Activated CD4-positive, alpha-beta T cell treated with anti-CD3 and anti-CD28 coated beads for 48 hours (primary cell): ENCODE measurements around the gene HRH2.
"Not testable (repeated sequence)": the region's sequence is repeated elsewhere in the genome, so short reads cannot be mapped to it uniquely, and the experiment has no call there.

Source experiments
- DNase-seq: peaks from one replicate; pipeline ENCODE4 v3.0.0-alpha.2; 2020

HRH2 gene

GRCh38 chr5:175746851-175747250 is 89.0 kb downstream of the HRH2 start:
- DNase-seq: no peak

GRCh38 chr5:175747539-175748060 is 89.7 kb downstream of the HRH2 start:
- no peak for DNase-seq

GRCh38 chr5:175748650-175749049 is 90.8 kb downstream of the HRH2 start:
- DNase-seq: no peak

GRCh38 chr5:175749591-175749990 is 91.7 kb downstream of the HRH2 start:
- no peak for DNase-seq

GRCh38 chr5:175750511-175750931 is 92.7 kb downstream of the HRH2 start:
- DNase-seq: no peak

GRCh38 chr5:175751369-175751768 is 93.5 kb downstream of the HRH2 start:
- no peak for DNase-seq

- no peak for DNase-seq
Observed at GRCh38 chr5:175752826-175753535, 95.1 kb downstream of the HRH2 start.

- no peak for DNase-seq
Observed at GRCh38 chr5:175753536-175754402, 95.9 kb downstream of the HRH2 start.

- not testable (repeated sequence) for DNase-seq
Observed at GRCh38 chr5:175759991-175760390, 102.1 kb downstream of the HRH2 start.
